ENCODE results near the gene NCKAP5. TPM values are rescaled to one million over a fixed set of nuclear protein-coding genes. Genes with fewer than 3 reads are reported as not detected.

Gene NCKAP5
- total and polyA plus RNA-seq, 4 donors, result 2.3 to 20.2 (median 8.1) TPM

DNA sequence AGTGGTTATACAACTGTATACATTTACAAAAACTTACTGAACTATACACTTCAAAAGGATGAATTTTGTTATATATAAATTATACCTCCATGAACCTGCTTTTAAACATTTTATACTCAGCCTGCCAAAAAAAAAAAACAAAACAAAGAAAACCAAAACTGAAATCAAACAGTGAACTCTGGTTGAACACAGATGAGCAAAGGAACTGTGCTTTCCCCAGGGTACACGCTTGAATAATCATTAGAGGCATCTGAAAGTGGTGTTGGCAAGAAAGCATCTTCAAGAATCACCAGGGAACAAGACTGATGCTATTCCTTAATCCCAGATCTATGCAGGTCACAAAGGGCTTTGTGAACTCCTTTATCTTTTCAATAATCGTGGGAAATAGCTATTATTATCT is 821.2 kb downstream of the NCKAP5 start:
- H3K27ac ChIP-seq (ENCODE audit: low read depth in 1 of 2, low read length in 1 of 2), result no peak overlapping the region
- TF ChIP-seq, protein P1, sequence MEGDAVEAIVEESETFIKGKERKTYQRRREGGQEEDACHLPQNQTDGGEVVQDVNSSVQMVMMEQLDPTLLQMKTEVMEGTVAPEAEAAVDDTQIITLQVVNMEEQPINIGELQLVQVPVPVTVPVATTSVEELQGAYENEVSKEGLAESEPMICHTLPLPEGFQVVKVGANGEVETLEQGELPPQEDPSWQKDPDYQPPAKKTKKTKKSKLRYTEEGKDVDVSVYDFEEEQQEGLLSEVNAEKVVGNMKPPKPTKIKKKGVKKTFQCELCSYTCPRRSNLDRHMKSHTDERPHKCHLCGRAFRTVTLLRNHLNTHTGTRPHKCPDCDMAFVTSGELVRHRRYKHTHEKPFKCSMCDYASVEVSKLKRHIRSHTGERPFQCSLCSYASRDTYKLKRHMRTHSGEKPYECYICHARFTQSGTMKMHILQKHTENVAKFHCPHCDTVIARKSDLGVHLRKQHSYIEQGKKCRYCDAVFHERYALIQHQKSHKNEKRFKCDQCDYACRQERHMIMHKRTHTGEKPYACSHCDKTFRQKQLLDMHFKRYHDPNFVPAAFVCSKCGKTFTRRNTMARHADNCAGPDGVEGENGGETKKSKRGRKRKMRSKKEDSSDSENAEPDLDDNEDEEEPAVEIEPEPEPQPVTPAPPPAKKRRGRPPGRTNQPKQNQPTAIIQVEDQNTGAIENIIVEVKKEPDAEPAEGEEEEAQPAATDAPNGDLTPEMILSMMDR (IDR thresholded peaks at IDR 0.05; ENCODE audit: control extremely low read depth, extremely low read depth), result no peak
- H3K36me3 ChIP-seq (ENCODE audit: control insufficient read depth in 4 of 4, insufficient read depth in 4 of 4, low read length in 4 of 4), result no peaks in the 10 kb centered on the region
- H3K9ac ChIP-seq (ENCODE audit: insufficient read depth in 1 of 2, low read length in 2 of 2), result no peak overlapping the region
- peaks cover 0 to 1% (median 0%) of the 10 kb centered on the region in 4 donors for H3K9me3 ChIP-seq (ENCODE audit: control insufficient read depth in 4 of 4, insufficient read depth in 3 of 4, low read length in 3 of 4)
- H3K4me3 ChIP-seq, result no peak overlapping the region
- ATAC-seq (ENCODE audit: insufficient read depth, low FRiP score) (no peak), DNase-seq (no peak)
- H3K4me1 ChIP-seq (ENCODE audit: control insufficient read depth in 5 of 5, insufficient read depth in 5 of 5, low read length in 5 of 5), result peaks cover 0 to under 1% (median 0%) of the 10 kb centered on the region in 5 donors
- 84 to 86% methylated on average over 2 of the region's 2 CpGs for WGBS, 2 donors
- no peaks in the 10 kb centered on the region for H3K27me3 ChIP-seq (ENCODE audit: control insufficient read depth in 3 of 3, insufficient read depth in 3 of 3, low read length in 2 of 3)

- ATAC-seq (ENCODE audit: insufficient read depth, low FRiP score) (no peak), DNase-seq (no peak)
- peaks cover 0 to 2% (median 0%) of the 10 kb centered on the region in 4 donors for H3K9me3 ChIP-seq (ENCODE audit: control insufficient read depth in 4 of 4, insufficient read depth in 3 of 4, low read length in 3 of 4)
- no peak overlapping the region for H3K4me3 ChIP-seq
- H3K36me3 ChIP-seq (ENCODE audit: control insufficient read depth in 4 of 4, insufficient read depth in 4 of 4, low read length in 4 of 4), result no peaks in the 10 kb centered on the region
- no peak overlapping the region for H3K9ac ChIP-seq (ENCODE audit: insufficient read depth in 1 of 2, low read length in 2 of 2)
- H3K27ac ChIP-seq (ENCODE audit: low read depth in 1 of 2, low read length in 1 of 2), result no peak overlapping the region
- no peaks in the 10 kb centered on the region for H3K4me1 ChIP-seq (ENCODE audit: control insufficient read depth in 5 of 5, insufficient read depth in 5 of 5, low read length in 5 of 5)
- TF ChIP-seq, protein P1 (IDR thresholded peaks at IDR 0.05; ENCODE audit: control extremely low read depth, extremely low read depth), result no peak
- 88 to 96% methylated on average over 3 of the region's 3 CpGs for WGBS, 2 donors
- H3K27me3 ChIP-seq (ENCODE audit: control insufficient read depth in 3 of 3, insufficient read depth in 3 of 3, low read length in 2 of 3), result no peaks in the 10 kb centered on the region
Observed at GRCh38 chr2:132741754-132742153, 826.5 kb downstream of the NCKAP5 start.

DNA sequence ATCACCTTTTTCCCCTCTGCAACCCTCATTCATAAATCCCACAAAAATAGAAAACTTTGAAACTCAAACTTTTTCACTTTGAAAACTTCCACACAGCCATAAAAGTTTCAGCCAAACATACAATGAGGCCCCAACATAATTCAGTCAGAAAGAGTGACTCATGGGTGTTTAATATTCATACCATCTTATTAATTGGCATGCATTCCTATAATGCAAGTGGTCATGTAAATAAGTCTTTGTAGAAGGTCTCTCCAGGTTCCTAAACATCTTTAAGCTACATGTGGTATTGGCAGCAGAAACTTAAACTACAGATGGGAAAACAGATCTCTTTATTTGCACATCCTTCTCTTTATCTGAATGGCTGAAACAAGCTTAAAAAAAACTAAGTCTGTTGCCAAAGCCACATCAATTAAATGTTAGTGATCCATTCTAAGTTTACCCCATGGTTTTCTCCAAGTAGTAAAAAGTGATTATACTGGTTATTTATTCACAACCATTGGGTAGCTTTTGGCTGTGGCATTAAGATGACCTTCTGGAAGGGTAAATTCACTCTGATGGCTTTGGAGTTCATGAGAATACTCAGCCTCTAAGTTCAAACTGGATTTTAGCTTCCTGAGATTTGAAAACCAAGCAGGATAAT is 828.1 kb downstream of the NCKAP5 start:
- Histone ChIP-seq H3K36me3 (ENCODE audit: control insufficient read depth in 4 of 4, insufficient read depth in 4 of 4, low read length in 4 of 4) (no peaks in the 10 kb centered on the region), H3K9ac (ENCODE audit: insufficient read depth in 1 of 2, low read length in 2 of 2) (no peak overlapping the region), H3K4me1 (ENCODE audit: control insufficient read depth in 5 of 5, insufficient read depth in 5 of 5, low read length in 5 of 5) (no peaks in the 10 kb centered on the region), H3K9me3 (ENCODE audit: control insufficient read depth in 4 of 4, insufficient read depth in 3 of 4, low read length in 3 of 4) (peaks cover 0 to 2% (median 0%) of the 10 kb centered on the region in 4 donors), H3K27me3 (ENCODE audit: control insufficient read depth in 3 of 3, insufficient read depth in 3 of 3, low read length in 2 of 3) (no peaks in the 10 kb centered on the region), H3K27ac (ENCODE audit: low read depth in 1 of 2, low read length in 1 of 2) (no peak overlapping the region), H3K4me3 (no peak overlapping the region)
- ATAC-seq (ENCODE audit: insufficient read depth, low FRiP score) (no peak), DNase-seq (no peak)
- TF ChIP-seq, protein P1 (IDR thresholded peaks at IDR 0.05; ENCODE audit: control extremely low read depth, extremely low read depth), result no peak

GRCh38 chr2:132738223-132738622 is 830.0 kb downstream of the NCKAP5 start:
- no peak overlapping the region for H3K4me3 ChIP-seq
- peaks cover 0 to 2% (median 0%) of the 10 kb centered on the region in 4 donors for H3K9me3 ChIP-seq (ENCODE audit: control insufficient read depth in 4 of 4, insufficient read depth in 3 of 4, low read length in 3 of 4)
- H3K4me1 ChIP-seq (ENCODE audit: control insufficient read depth in 5 of 5, insufficient read depth in 5 of 5, low read length in 5 of 5), result no peaks in the 10 kb centered on the region
- H3K27ac ChIP-seq (ENCODE audit: low read depth in 1 of 2, low read length in 1 of 2), result no peak overlapping the region
- no peaks in the 10 kb centered on the region for H3K36me3 ChIP-seq (ENCODE audit: control insufficient read depth in 4 of 4, insufficient read depth in 4 of 4, low read length in 4 of 4)
- no peak for DNase-seq
- H3K27me3 ChIP-seq (ENCODE audit: control insufficient read depth in 3 of 3, insufficient read depth in 3 of 3, low read length in 2 of 3), result no peaks in the 10 kb centered on the region
- TF ChIP-seq, protein P1 (IDR thresholded peaks at IDR 0.05; ENCODE audit: control extremely low read depth, extremely low read depth), result no peak
- no peak overlapping the region for H3K9ac ChIP-seq (ENCODE audit: insufficient read depth in 1 of 2, low read length in 2 of 2)
- WGBS, 2 donors, result 92 to 93% methylated on average over 1 of the region's 1 CpG
- no peak for ATAC-seq (ENCODE audit: insufficient read depth, low FRiP score)

All from lung (tissue), 12 donors.